PC-9 (cell line): Measurements from ENCODE around the gene PANK2. TPM values are rescaled to one million over a fixed set of nuclear protein-coding genes. Genes with fewer than 3 reads are reported as not detected.
A peak's percentile ranks its signal among the peaks of the same experiment; 100 is the strongest.

Source experiments
- BruUV-seq: library from RNA; stranded (reverse); fragments of 400-500 nt; replicated peaks from 2 replicates; lab custom pipeline; 2021; lab: Mats Ljungman, UMichigan
- CTCF ChIA-PET: fragments of 300-600 bp; sonication (Branson Sonifier 250); formaldehyde crosslinking; loops from one replicate; lab custom pipeline; 2022; ENCODE audit warnings: antibody characterized with exemption; lab: Charles Lee
- POLR2A ChIA-PET: fragments of 300-600 bp; sonication (Branson Sonifier 250); formaldehyde crosslinking; loops from one replicate; lab custom pipeline; 2022; ENCODE audit warnings: antibody characterized with exemption; ENCODE audit not compliant: unreplicated experiment; lab: Charles Lee
- DNase-seq, 2 experiments: peaks; one replicate each; pipeline versions ENCODE4 v3.0.0 to v3.0.0-alpha.2; 2015 to 2022; ENCODE audit warnings: mixed read lengths in 1 of 2
- H2AFZ ChIP-seq: fragments of 200-600 bp; sonication (generic); 2 replicates; pipeline ENCODE4 v1.8.1; 2017; ENCODE audit warnings: antibody characterized with exemption
- H3F3A ChIP-seq: fragments of 200-600 bp; sonication (generic); 2 replicates; pipeline ENCODE4 v1.8.1; 2017; ENCODE audit warnings: antibody characterized with exemption, mild to moderate bottlenecking, low read depth; ENCODE audit not compliant: insufficient read depth
- H3K27ac ChIP-seq: fragments of 200-600 bp; sonication (generic); 2 replicates; pipeline ENCODE4 v1.6.1; 2016; ENCODE audit warnings: mixed run types
- H3K27me3 ChIP-seq: fragments of 200-600 bp; sonication (generic); 2 replicates; pipeline ENCODE4 v1.6.1; 2016; ENCODE audit warnings: low read depth, mixed run types; ENCODE audit not compliant: insufficient read depth
- H3K36me3 ChIP-seq: fragments of 200-600 bp; sonication (generic); 2 replicates; pipeline ENCODE4 v1.6.1; 2016; ENCODE audit warnings: low read depth, mixed run types
- H3K4me1 ChIP-seq: fragments of 200-600 bp; sonication (generic); replicated peaks from 2 replicates; pipeline ENCODE4 v1.6.1; 2016; ENCODE audit warnings: mixed run types; ENCODE audit not compliant: insufficient read depth
- H3K4me2 ChIP-seq: fragments of 200-600 bp; sonication (generic); 2 replicates; pipeline ENCODE4 v1.6.1; 2017; ENCODE audit warnings: mixed run types
- H3K4me3 ChIP-seq: fragments of 200-600 bp; sonication (generic); 2 replicates; pipeline ENCODE4 v1.6.1; 2016; ENCODE audit warnings: mixed run types
- H3K79me2 ChIP-seq: fragments of 200-600 bp; sonication (generic); 2 replicates; pipeline ENCODE4 v1.6.1; 2017; ENCODE audit warnings: low read depth, mixed run types
- H3K9me2 ChIP-seq: fragments of 200-600 bp; sonication (generic); 2 replicates; pipeline ENCODE4 v1.8.1; 2017; ENCODE audit warnings: mild to moderate bottlenecking; ENCODE audit not compliant: insufficient read depth
- H3K9me3 ChIP-seq: fragments of 200-600 bp; sonication (generic); 2 replicates; pipeline ENCODE4 v1.8.1; 2016; ENCODE audit warnings: low read depth; ENCODE audit not compliant: insufficient read depth
- H4K20me1 ChIP-seq: fragments of 200-600 bp; sonication (generic); 2 replicates; pipeline ENCODE4 v1.8.1; 2017; ENCODE audit not compliant: insufficient read depth
- CTCF ChIP-seq: fragments of 200-600 bp; sonication (generic); conservative IDR thresholded peaks from 2 replicates; pipeline ENCODE4 v1.6.1; 2017; ENCODE audit warnings: mixed run types, antibody characterized with exemption, mild to moderate bottlenecking, moderate library complexity
- EZH2 ChIP-seq: fragments of 200-600 bp; sonication (generic); IDR thresholded peaks from 2 replicates; pipeline ENCODE4 v1.8.0; 2017; ENCODE audit warnings: antibody characterized with exemption, low read depth
- intact Hi-C: fragments of 100-400 bp; cut with micrococcal nuclease; formaldehyde crosslinking; loops from one replicate; pipeline ENCODE4 v1.10.0; 2022; ENCODE audit not compliant: unreplicated experiment
- total RNA-seq: library from RNA; stranded (reverse); gene quantifications from 2 replicates; pipeline ENCODE4 v1.2.3, GENCODE V29; 2021

The PANK2 gene
- total RNA-seq, 1 experiment from 2014 or later = 51.6 TPM

DNA sequence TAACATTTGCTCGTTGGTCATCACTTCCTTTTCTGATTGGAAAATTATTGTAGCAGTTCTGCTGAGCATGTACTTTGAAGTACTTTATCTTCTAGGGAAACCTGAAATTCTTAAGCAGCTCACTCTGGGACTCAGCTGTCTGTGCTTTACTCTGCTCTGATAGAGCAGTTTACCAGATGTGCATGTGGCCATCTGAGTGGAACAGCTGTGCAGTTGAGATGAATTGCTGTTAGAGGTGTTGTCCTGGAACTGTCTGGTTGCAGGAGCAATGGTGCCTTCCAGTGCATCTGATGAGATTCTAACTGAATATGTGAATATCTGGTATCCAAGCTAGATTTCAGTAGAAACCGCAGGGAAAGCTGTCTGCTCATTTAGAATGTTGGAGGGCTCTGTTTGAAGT lies 27.2 kb downstream of the PANK2 start:
- Histone ChIP-seq H3F3A (peaks cover 31% of the 10 kb centered on the region; the same call in 1 of the 2 replicates), H2AFZ (no peak overlapping the region), H3K4me1 (no peaks in the 10 kb centered on the region), H3K79me2 (peaks cover 66% of the 10 kb centered on the region), H3K27me3 (no peaks in the 10 kb centered on the region), H3K27ac (no peak overlapping the region), H3K4me2 (no peak overlapping the region), H3K9me2 (no peaks in the 10 kb centered on the region), H3K9me3 (no peaks in the 10 kb centered on the region), H3K4me3 (no peak overlapping the region), H4K20me1 (peaks cover 41% of the 10 kb centered on the region), H3K36me3 (peaks cover 27% of the 10 kb centered on the region)
- POLR2A ChIA-PET = interaction anchor here (0.5 to 0.6 kb wide), 2 partner anchors 44 to 455 kb away, joined by 4 to 5 read pairs; no protein-coding TSS in a partner anchor
- no peak for DNase-seq
- CTCF ChIA-PET = no interaction called here
- TF ChIP-seq CTCF (no peak), EZH2 (no peak)
- intact Hi-C loops = no loop called here
- BruUV-seq = no TSS peak

DNA sequence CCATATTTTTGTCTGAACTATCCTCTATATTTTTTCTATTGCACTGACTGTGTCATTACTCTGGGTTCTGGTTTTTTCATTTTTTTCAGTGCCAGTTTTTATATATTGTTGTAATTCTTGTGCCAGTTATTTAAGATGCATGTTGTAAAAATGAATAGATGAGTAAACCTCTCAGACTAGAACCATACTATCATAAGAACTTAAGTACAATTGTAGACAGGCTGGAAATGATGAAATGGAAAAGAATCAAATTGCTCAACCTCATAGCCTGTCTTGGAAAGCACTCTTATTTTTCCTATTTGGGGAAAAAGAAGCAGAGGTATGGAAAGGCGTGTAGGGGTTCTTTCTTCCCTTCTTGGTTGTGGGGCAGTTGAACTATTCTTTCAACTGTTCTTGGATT lies 30.2 kb downstream of the PANK2 start:
- BruUV-seq = no TSS peak
- Histone ChIP-seq H3K4me3 (no peak overlapping the region), H3K27ac (no peak overlapping the region), H3K9me2 (no peaks in the 10 kb centered on the region), H3K36me3 (peaks cover 28% of the 10 kb centered on the region), H3K27me3 (no peaks in the 10 kb centered on the region), H3F3A (peaks cover 20% of the 10 kb centered on the region; the same call in 1 of the 2 replicates), H3K9me3 (no peaks in the 10 kb centered on the region), H3K4me1 (no peaks in the 10 kb centered on the region), H4K20me1 (peaks cover 54% of the 10 kb centered on the region), H2AFZ (no peak overlapping the region), H3K79me2 (peaks cover 54% of the 10 kb centered on the region), H3K4me2 (no peak overlapping the region)
- intact Hi-C loops = no loop called here
- no peak for TF ChIP-seq EZH2
- DNase-seq = no peak
- POLR2A ChIA-PET = no interaction called here
- CTCF ChIA-PET = no interaction called here

- H3K27ac ChIP-seq = peak overlapping the region; percentile 16; the same call in 1 of the 2 replicates
- CTCF ChIA-PET = interaction anchor here (0.6 kb wide), 1 partner anchor 15 kb away, joined by 3 read pairs; no protein-coding TSS in a partner anchor
- no peak for DNase-seq
These were observed 33.2 kb downstream of the PANK2 start for GRCh38 chr20:3922223-3922982.

More at GRCh38 chr20:3922223-3922982, 33.2 kb downstream of the PANK2 start:
- TF ChIP-seq EZH2 = no peak
- no peak for TF ChIP-seq CTCF
- peaks cover 38% of the 10 kb centered on the region for H3F3A ChIP-seq
- POLR2A ChIA-PET = interaction anchor here (0.6 kb wide), 2 partner anchors 68 to 136 kb away, joined by 3 read pairs; partner anchors contain the start of gene CENPB
- no peak overlapping the region for H3K4me2 ChIP-seq
- no peak overlapping the region for H3K4me3 ChIP-seq
- no peaks in the 10 kb centered on the region for H3K9me2 ChIP-seq
- no peaks in the 10 kb centered on the region for H3K4me1 ChIP-seq
- no peaks in the 10 kb centered on the region for H3K27me3 ChIP-seq
- no TSS peak for BruUV-seq
- peaks cover 24% of the 10 kb centered on the region for H3K79me2 ChIP-seq
- no peak overlapping the region for H2AFZ ChIP-seq
- peaks cover 48% of the 10 kb centered on the region for H4K20me1 ChIP-seq
- H3K36me3 ChIP-seq = peaks cover 13% of the 10 kb centered on the region
- no peaks in the 10 kb centered on the region for H3K9me3 ChIP-seq
- intact Hi-C loops = no loop called here
